ENCODE measurements around the gene TMEM14A.
"Not testable (repeated sequence)": the region's sequence is repeated elsewhere in the genome, so short reads cannot be mapped to it uniquely, and the experiment has no call there.

Gene TMEM14A

DNA sequence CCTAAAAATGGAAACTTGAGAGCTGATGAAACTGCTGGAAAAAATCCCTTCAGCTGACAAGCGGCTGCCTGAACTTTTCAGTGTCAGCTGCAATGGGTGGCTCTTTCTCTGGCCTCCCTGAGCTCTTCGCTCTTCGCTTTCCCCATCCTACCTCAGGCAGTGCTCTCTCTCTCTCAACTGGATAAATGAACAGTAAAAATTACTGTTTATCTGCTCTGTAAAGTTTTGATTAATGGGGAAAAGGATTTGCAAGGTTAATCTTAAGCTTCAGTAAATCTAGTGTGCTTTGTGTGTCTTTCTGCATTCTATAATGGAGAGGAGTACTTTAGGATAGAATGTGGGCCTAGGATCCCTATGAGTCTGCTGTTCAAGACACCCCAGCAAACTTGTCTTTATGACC, 35.1 kb downstream of the TMEM14A start:
- no peak overlapping the region for H3K4me3 ChIP-seq (replicated peaks; ENCODE audit: low read depth, low read length)
- no peak for DNase-seq (ENCODE audit: low read depth)
- TF ChIP-seq CTCF (IDR thresholded peaks at IDR 0.05; ENCODE audit: low read length, missing control alignments) = no peak

DNA sequence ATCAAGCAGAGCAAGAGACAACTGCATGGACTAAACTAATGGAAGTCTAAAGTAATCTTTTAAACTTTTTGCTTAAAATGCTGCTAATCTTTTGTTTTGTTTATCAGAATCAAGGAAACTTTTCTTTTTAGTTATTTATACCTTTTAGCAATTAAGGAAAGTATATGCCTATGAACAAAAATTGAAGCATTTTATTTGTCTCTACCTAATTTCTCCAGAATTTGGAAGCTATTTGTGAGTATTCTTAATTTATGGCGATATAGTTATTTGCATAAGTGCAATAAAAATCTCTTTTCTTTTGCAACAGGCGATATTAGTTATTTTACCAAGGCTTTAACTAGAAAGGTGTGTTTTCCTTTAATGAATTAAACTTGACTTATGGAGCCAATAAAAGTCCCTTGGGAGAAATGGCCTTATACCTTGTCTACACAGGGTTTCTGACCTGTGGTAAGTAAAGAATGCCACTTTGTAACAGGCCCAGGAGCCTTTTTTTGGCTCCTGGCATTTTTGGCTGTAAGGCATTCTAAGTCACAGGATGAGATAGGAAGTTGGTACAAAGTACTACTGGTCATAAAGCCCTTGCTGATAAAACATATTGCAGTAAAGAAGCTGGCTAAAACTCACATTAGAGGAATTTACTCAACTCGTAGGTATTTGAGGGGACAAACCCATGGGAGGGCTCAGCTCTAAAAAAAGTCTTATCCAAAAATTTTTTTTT, 37.2 kb downstream of the TMEM14A start:
- H3K4me3 ChIP-seq (replicated peaks; ENCODE audit: low read depth, low read length) = no peak overlapping the region
- TF ChIP-seq CTCF (IDR thresholded peaks at IDR 0.05; ENCODE audit: low read length, missing control alignments) = no peak
- DNase-seq (ENCODE audit: low read depth) = no peak

DNA sequence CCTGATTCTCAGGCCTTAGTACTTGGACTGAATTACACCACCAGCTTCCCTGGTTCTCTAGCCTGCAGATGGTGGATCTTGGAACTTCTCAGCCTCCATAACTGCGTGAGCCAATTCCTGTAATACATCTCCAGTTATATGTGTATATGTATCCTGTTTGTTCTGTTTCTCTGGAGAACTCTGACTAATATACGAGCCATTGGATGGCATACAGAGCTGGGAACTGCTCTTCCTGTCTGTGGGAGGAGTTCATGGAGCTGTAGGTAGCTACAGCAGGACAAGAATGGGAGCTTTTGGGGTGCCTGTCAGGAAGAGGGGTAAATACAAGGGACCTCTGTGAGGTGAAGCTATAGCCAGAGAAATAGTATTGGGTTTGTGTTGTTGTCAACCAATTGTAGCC, 41.2 kb downstream of the TMEM14A start:
- TF ChIP-seq CTCF (IDR thresholded peaks at IDR 0.05; ENCODE audit: low read length, missing control alignments) = no peak
- DNase-seq (ENCODE audit: low read depth) = peak; percentile 12
- no peak overlapping the region for H3K4me3 ChIP-seq (replicated peaks; ENCODE audit: low read depth, low read length)

- not testable (repeated sequence) for H3K4me3 ChIP-seq (replicated peaks; ENCODE audit: low read depth, low read length); DNase-seq (ENCODE audit: low read depth)
These were observed 43.8 kb downstream of the TMEM14A start for GRCh38 chr6:52714761-52715160.

GRCh38 chr6:52718550-52718949, 47.6 kb downstream of the TMEM14A start:
- peak; percentile 30 for DNase-seq (ENCODE audit: low read depth)
- no peak overlapping the region for H3K4me3 ChIP-seq (replicated peaks; ENCODE audit: low read depth, low read length)
- no peak for TF ChIP-seq CTCF (IDR thresholded peaks at IDR 0.05; ENCODE audit: low read length, missing control alignments)

- no peak for TF ChIP-seq CTCF (IDR thresholded peaks at IDR 0.05; ENCODE audit: low read length, missing control alignments)
- DNase-seq (ENCODE audit: low read depth) = no peak
- H3K4me3 ChIP-seq (replicated peaks; ENCODE audit: low read depth, low read length) = no peak overlapping the region
These were observed 49.4 kb downstream of the TMEM14A start for GRCh38 chr6:52720321-52720720.

DNA sequence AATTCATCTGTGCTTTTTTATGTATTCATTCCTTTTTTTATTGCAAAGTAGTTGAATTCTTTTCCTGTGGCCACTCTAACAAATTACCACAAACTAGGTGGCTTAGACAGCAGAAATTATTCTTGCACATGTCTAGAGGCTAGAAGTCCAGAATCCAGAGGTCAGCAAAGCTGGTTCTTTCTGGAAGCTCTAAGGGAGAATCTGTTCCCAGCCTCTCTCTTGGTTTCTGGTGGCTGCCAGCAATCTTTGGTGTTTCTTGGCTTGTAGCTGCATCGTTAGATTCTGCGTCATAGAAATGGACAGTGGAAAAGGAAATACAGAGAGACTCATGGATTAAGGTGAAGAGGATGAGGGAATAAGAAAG, 53.1 kb downstream of the TMEM14A start:
- no peak for TF ChIP-seq CTCF (IDR thresholded peaks at IDR 0.05; ENCODE audit: low read length, missing control alignments)
- DNase-seq (ENCODE audit: low read depth) = peak; percentile 65
- no peak overlapping the region for H3K4me3 ChIP-seq (replicated peaks; ENCODE audit: low read depth, low read length)

All from fibroblast of pulmonary artery (primary cell).